Skin of body (tissue), 2 donors: ENCODE data around the gene EIPR1. TPM values are rescaled to one million over a fixed set of nuclear protein-coding genes. Genes with fewer than 3 reads are reported as not detected.

Experiments used
- DNase-seq: peaks from one replicate; lab custom pipeline; 2025; lab: John Stamatoyannopoulos, UW
- total RNA-seq: library from RNA; depleted of rRNA; stranded (reverse); fragments of >200 nt; gene quantifications from one replicate; pipeline ENCODE4 v1.2.3, GENCODE V29; 2014

Gene EIPR1
- total RNA-seq, 1 donor from 2014 or later: 14.2 TPM

GRCh38 chr2:3325458-3326181 is 52.0 kb downstream of the EIPR1 start:
- DNase-seq: no peak

GRCh38 chr2:3324404-3325281 is 53.0 kb downstream of the EIPR1 start:
- DNase-seq: no peak

- DNase-seq: no peak
Measured at GRCh38 chr2:3324036-3324386, 53.6 kb downstream of the EIPR1 start.

DNA sequence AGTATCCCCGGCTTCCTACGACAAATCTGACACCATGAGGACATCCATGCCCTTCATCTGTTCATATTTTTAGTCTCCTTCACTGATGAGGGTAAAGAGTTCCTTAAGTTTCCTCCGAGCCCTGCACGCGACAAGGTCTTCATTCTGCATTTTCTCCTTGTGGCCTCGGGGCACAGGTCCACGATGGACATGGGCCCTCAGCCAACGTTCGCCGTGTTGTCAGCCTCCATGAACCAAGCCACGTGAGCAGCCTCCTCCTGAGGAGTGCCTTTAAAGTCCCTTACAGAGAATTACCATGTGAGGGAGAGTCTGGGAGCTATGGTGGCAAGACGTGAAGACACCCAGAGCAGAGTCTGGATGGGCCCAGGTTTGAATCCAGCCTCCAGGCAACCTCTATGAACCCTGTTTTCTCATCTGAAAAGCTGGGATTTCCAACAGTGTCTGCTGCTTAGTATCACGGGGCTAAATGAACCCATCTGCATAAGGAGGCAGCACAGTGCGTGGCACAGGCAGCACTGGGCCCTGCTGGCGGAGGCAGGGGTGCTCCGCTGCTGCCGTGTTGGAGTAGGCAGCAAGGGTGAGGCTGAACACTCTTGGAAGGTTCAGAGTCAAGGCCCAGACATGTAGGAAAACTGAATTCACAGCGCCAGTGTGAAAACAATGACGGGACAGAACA is 54.1 kb downstream of the EIPR1 start:
- no peak for DNase-seq

GRCh38 chr2:3322311-3322970 is 55.2 kb downstream of the EIPR1 start:
- no peak for DNase-seq

DNA sequence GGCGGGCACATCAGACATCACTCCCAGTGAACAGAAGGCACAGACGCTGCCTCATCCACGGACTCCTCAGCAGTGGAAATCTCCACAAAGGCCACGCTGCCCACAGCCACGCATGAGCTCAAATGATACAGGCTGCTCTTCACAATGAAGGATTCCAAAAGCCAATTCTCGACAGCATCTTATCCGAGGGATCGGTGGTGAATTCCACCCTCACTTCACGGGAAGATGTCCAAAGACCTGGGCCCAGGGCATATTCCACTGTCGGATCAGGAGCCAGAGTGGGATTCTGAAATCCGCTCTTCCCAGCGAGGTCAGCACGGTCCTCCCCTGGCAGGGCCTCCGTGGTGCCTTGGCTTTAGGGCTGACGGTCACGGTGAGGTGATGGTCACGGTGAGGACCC is 55.8 kb downstream of the EIPR1 start:
- DNase-seq: no peak

DNA sequence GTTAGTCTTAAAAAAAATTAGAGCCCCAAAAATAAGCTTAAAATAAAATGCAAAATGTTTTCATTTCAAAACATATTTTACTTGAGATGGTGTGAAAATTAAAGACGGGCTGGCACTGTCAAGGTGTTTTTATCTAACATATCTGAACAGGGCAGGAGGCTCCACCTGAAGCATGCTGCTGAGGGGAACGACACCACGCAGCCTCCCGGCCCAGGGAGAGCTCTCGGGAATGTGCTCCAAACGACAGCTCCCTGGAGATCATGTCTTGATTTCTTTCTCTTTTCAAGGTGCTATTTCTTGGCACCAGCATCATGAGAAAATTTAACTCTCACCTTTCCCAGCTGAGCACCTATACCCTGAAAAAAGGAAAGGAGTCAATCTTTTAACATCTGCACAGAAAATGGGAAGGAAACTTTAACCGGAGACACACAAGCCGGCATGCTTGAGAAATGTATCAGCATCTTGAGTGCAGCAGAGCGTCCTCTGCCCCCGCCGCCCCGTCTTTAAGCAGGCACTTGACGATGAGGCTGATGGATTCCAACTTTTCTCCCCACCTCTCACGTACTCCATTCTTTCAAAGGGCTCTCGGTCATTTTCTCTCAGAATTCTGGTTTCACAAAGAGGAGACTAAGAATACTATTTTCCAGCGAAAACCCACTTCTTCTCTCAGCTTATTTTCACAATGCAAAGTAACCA is 56.6 kb downstream of the EIPR1 start:
- no peak for DNase-seq

GRCh38 chr2:3319745-3320566 is 57.7 kb downstream of the EIPR1 start:
- DNase-seq: no peak

DNA sequence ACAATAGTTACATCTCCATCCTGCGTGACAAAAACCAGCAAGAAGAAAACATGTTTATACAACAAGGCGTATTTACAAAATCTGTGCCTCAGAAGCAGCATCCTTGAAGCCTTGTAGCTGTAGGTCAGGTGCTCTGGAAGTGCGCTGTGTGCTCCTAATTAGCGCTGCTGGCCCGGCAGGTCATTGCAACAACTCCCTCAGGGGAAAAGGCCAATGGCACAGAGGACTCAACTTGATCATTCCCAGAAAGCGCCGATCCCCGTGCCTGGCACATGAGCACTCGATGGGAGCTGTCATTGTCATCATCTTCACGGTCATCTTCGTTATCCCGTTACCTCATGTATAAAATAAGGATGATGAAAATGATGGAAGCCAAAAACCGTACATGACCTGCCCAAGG is 58.5 kb downstream of the EIPR1 start:
- DNase-seq: no peak

- no peak for DNase-seq
Measured at GRCh38 chr2:3317871-3318590, 59.6 kb downstream of the EIPR1 start.

DNA sequence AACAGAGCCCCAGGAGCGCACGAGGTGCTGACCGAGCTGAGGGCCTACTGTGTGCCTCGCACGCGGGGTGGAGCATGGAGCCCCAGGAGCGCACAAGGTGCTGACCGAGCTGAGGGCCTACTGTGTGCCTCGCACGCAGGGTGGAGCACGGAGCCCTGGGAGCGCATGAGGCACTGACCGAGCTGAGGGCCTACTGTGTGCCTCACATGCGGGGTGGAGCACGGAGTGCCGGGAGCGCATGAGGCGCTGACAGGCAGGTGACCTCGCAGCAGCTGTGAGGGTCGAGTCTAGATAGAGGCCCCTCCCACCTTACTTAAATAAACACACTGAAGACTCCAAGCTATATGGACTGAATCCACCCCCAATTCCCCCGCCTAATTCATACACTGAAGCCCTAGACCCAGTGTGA is 60.3 kb downstream of the EIPR1 start:
- DNase-seq: no peak

- DNase-seq: no peak
Measured at GRCh38 chr2:3316456-3317276, 61.0 kb downstream of the EIPR1 start.

DNA sequence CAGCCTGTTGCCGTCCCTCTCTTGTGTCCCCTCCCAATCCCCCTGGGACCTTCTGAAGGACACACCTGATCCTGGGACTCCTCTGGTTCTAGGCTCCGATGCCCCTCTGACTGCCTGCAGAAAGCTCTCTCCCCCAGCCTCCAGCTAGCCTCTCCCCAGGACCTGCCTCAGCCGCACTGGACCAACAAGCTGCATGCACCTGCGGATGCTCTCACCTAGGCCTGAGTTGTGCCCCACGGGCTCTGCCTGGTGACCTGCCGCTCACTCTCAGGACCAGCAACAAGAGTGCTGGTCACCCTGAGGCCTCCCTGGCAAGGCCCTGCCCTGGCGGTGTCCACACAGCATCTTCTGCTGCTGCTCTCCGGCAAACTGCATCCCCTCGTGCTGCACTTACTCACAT is 63.0 kb downstream of the EIPR1 start:
- no peak for DNase-seq

DNA sequence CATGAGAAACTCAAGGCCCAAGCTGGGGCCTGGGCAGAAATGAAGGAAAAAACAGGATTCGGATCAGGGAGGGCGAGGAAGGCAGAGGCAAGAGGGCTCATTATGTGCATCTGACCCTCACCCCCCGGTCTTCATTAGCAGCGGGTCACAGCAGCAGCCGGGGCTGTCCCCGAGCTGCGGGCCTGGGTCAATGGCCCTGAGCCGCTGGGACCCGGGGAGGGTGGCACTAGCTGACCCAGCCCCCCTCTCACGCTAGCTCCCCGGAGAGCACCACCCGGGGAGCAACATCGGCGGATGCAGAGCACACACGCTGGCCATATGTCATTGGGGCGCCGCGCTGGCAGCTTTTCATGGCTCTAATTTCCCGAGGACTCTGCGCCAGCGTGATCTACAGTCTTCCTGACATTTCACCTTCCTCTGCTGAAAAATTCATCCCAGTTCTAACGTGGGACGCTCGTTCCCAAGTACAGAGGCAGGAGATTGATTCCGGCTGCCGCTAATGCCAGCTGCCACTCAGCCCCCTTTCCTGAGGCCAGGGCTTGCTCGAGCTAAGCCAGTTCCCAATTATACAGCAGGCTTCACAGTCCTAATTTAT is 63.7 kb downstream of the EIPR1 start:
- peak; percentile 9 for DNase-seq

- no peak for DNase-seq
Measured at GRCh38 chr2:3312576-3313345, 64.9 kb downstream of the EIPR1 start.

DNA sequence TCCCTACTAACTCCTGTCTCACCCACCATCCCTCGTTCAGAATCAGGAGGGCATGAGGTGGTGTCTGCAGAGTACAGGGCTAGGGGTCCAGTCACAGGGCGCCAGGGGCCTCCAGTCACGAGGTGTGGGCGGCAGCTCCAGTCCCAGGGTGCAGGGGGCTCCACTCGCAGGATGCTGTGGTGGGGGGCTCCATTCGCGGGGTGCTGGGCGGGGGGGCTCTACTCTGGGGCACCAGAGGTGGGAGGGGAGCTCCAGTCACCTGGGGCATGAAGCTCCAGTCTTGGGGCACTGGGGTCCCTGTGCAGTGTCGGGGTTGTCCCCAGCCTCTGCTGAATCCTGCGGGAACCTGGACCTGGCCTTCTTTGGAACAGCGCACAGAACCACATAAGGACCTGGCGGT is 66.0 kb downstream of the EIPR1 start:
- no peak for DNase-seq
